WI38 (cell line): Measurements from ENCODE around the gene EYA2.

Experiments
- H3K4me3 ChIP-seq: 2 replicates; pipeline ENCODE4 v1.5.1; 2011; ENCODE audit warnings: low read depth, mild to moderate bottlenecking, control low read depth, low read length
- CTCF ChIP-seq: IDR thresholded peaks from 2 replicates; pipeline ENCODE4 v1.5.1; 2012; ENCODE audit warnings: low read depth, mild to moderate bottlenecking, control low read depth, low read length

EYA2 gene

GRCh38 chr20:47063808-47064207 is 169.2 kb downstream of the EYA2 start:
- no peak for TF ChIP-seq CTCF
- no peak overlapping the region for H3K4me3 ChIP-seq

- H3K4me3 ChIP-seq, result no peak overlapping the region
- no peak for TF ChIP-seq CTCF
Observed at GRCh38 chr20:47066484-47067270, 172.0 kb downstream of the EYA2 start.

- TF ChIP-seq CTCF, result no peak
- no peak overlapping the region for H3K4me3 ChIP-seq
Observed at GRCh38 chr20:47067776-47068175, 173.1 kb downstream of the EYA2 start.

- no peak overlapping the region for H3K4me3 ChIP-seq
- TF ChIP-seq CTCF, result no peak
Observed at GRCh38 chr20:47070176-47070575, 175.5 kb downstream of the EYA2 start.

- no peak overlapping the region for H3K4me3 ChIP-seq
- no peak for TF ChIP-seq CTCF
Observed at GRCh38 chr20:47071646-47072185, 177.1 kb downstream of the EYA2 start.

GRCh38 chr20:47073766-47074475 is 179.3 kb downstream of the EYA2 start:
- no peak for TF ChIP-seq CTCF

GRCh38 chr20:47075263-47075662 is 180.6 kb downstream of the EYA2 start:
- TF ChIP-seq CTCF, result no peak
- H3K4me3 ChIP-seq, result no peak overlapping the region

More at GRCh38 chr20:47073766-47074475, 179.3 kb downstream of the EYA2 start:
- no peak overlapping the region for H3K4me3 ChIP-seq
